Hepatocyte (in vitro differentiated cells): ENCODE data around the gene RENBP. TPM values are rescaled to one million over a fixed set of nuclear protein-coding genes. Genes with fewer than 3 reads are reported as not detected.
A peak's percentile ranks its signal among the peaks of the same experiment; 100 is the strongest.

ENCODE experiments used
- DNase-seq: peaks from one replicate; pipeline ENCODE4 v3.0.0-alpha.2; 2016; ENCODE audit warnings: low spot score
- H2AFZ ChIP-seq: fragments of 200-600 bp; sonication (generic); 2 replicates; pipeline ENCODE4 v1.6.0; 2016; ENCODE audit warnings: antibody characterized with exemption, mild to moderate bottlenecking
- H3K27ac ChIP-seq: fragments of 200-600 bp; sonication (generic); 2 replicates; pipeline ENCODE4 v1.5.1; 2016; ENCODE audit warnings: mild to moderate bottlenecking
- H3K27me3 ChIP-seq: fragments of 200-600 bp; sonication (generic); 2 replicates; pipeline ENCODE4 v1.6.1; 2016
- H3K36me3 ChIP-seq: fragments of 200-600 bp; sonication (generic); replicated peaks from 2 replicates; pipeline ENCODE4 v1.5.1; 2016; ENCODE audit warnings: low read depth; ENCODE audit not compliant: insufficient read depth
- H3K4me1 ChIP-seq: fragments of 200-600 bp; sonication (generic); 2 replicates; pipeline ENCODE4 v1.5.1; 2016; ENCODE audit warnings: mild to moderate bottlenecking, moderate library complexity; ENCODE audit not compliant: insufficient read depth
- H3K4me2 ChIP-seq: fragments of 200-600 bp; sonication (generic); 2 replicates; pipeline ENCODE4 v1.6.0; 2016
- H3K4me3 ChIP-seq: fragments of 200-600 bp; sonication (generic); 2 replicates; pipeline ENCODE4 v1.5.1; 2016; ENCODE audit warnings: mild to moderate bottlenecking
- H3K79me2 ChIP-seq: fragments of 200-600 bp; sonication (generic); 2 replicates; pipeline ENCODE4 v1.6.0; 2017; ENCODE audit warnings: mild to moderate bottlenecking
- H3K9me2 ChIP-seq: fragments of 200-600 bp; sonication (generic); replicated peaks from 2 replicates; pipeline ENCODE4 v1.6.0; 2017; ENCODE audit warnings: mild to moderate bottlenecking; ENCODE audit not compliant: insufficient read depth
- H3K9me3 ChIP-seq: fragments of 200-600 bp; sonication (generic); 2 replicates; pipeline ENCODE4 v1.5.1; 2016; ENCODE audit warnings: low read depth, mild to moderate bottlenecking
- H4K20me1 ChIP-seq: fragments of 200-600 bp; sonication (generic); 2 replicates; pipeline ENCODE4 v1.6.0; 2016; ENCODE audit warnings: mild to moderate bottlenecking; ENCODE audit not compliant: insufficient read depth, poor library complexity, severe bottlenecking
- EZH2 ChIP-seq: fragments of 200-600 bp; sonication (generic); IDR thresholded peaks from 2 replicates; pipeline ENCODE4 v1.6.1; 2016; ENCODE audit warnings: antibody characterized with exemption, mild to moderate bottlenecking, borderline replicate concordance
- EZH2phosphoT487 ChIP-seq: fragments of 200-600 bp; sonication (generic); IDR thresholded peaks from one replicate; pipeline ENCODE4 v1.6.1; 2018; ENCODE audit warnings: antibody characterized with exemption, mild to moderate bottlenecking, low read depth, moderate library complexity; ENCODE audit not compliant: unreplicated experiment, severe bottlenecking
- WGBS: methylation state at CpG from one replicate; pipeline ENCODE4 v1.1.6; 2016; ENCODE audit warnings: low lambda C conversion rate; ENCODE audit errors: missing lambda C conversion rate; 5-methylcytosine and 5-hydroxymethylcytosine counted together
- polyA plus RNA-seq: library from polyadenylated mRNA; unstranded; fragments of >200 nt; fragmentation: Nextera tagmentation; extraction: Ambion mirVana; gene quantifications from 2 replicates; pipeline ENCODE4 v1.2.1, GENCODE V29; 2016
- total RNA-seq: library from RNA; depleted of rRNA; stranded (reverse); fragments of >200 nt; gene quantifications from 2 replicates; pipeline ENCODE4 v1.2.3, GENCODE V29; 2014
- TF ChIP-seq, protein P1 (sequence below): fragments of 200-600 bp; sonication (generic); IDR thresholded peaks from 2 replicates; pipeline ENCODE4 v1.5.1; 2016; ENCODE audit warnings: antibody characterized with exemption, mild to moderate bottlenecking; ENCODE audit not compliant: poor library complexity

Gene RENBP
- 22.2 and 22.8 TPM in 2 replicates for total RNA-seq
- polyA plus RNA-seq = 5.8 and 13.2 TPM in 2 replicates

DNA sequence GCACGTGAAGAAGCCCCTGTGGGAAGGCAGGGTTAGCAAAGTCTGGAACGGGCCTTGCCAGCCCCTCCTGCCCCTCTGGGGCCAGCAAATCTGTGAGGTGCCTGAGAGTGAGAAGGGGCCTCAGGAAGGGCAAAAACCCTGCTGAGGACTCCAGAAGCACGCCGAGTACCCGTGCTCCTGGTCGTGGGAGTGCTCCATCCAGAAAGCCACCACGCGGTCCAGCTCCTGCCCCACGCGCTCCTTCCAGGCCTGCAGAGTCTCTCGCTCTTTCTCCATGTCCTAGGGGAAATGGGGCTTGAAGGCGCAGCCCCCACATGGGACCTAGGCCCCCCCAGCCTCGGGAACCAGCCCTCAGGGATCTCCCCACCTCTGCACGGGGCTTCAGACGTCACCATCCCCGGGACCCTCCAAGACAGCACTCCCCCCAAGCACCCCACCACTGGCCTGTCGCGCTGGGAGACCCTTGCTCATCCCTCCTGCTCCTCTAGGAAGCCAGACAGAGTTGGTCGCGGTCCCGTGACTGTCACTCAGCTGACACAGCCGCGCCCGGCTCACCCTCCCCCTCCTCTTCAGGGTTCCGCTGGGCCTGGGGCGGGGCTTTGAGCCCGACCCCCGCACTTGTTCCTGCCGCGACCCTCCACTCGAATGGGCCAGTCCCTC lies at the start of gene RENBP:
RENBP (minus strand) TSS at position 504 of the 660 bp plus-strand sequence; CDS start at position 471, 33 bp downstream.
- H3K36me3 ChIP-seq = no peaks in the 10 kb centered on the region
- 68% methylated on average over 22 of the region's 31 CpGs for WGBS
- no peaks in the 10 kb centered on the region for H4K20me1 ChIP-seq
- no peaks in the 10 kb centered on the region for H3K4me1 ChIP-seq
- H3K4me3 ChIP-seq = no peak within 1 kb of the TSS
- no peaks in the 10 kb centered on the region for H3K27me3 ChIP-seq
- peak within 1 kb of the TSS; percentile 54 for H3K4me2 ChIP-seq
- H3K9me3 ChIP-seq = no peaks in the 10 kb centered on the region
- H3K79me2 ChIP-seq = no peaks in the 10 kb centered on the region
- no peaks in the 10 kb centered on the region for H3K9me2 ChIP-seq
- H3K27ac ChIP-seq = no peak within 1 kb of the TSS
- no peak within 1 kb of the TSS for H2AFZ ChIP-seq
- no peak for TF ChIP-seq EZH2phosphoT487
- TF ChIP-seq, protein P1, sequence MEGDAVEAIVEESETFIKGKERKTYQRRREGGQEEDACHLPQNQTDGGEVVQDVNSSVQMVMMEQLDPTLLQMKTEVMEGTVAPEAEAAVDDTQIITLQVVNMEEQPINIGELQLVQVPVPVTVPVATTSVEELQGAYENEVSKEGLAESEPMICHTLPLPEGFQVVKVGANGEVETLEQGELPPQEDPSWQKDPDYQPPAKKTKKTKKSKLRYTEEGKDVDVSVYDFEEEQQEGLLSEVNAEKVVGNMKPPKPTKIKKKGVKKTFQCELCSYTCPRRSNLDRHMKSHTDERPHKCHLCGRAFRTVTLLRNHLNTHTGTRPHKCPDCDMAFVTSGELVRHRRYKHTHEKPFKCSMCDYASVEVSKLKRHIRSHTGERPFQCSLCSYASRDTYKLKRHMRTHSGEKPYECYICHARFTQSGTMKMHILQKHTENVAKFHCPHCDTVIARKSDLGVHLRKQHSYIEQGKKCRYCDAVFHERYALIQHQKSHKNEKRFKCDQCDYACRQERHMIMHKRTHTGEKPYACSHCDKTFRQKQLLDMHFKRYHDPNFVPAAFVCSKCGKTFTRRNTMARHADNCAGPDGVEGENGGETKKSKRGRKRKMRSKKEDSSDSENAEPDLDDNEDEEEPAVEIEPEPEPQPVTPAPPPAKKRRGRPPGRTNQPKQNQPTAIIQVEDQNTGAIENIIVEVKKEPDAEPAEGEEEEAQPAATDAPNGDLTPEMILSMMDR = no peak
- TF ChIP-seq EZH2 = no peak
- DNase-seq = peak; percentile 63

DNA sequence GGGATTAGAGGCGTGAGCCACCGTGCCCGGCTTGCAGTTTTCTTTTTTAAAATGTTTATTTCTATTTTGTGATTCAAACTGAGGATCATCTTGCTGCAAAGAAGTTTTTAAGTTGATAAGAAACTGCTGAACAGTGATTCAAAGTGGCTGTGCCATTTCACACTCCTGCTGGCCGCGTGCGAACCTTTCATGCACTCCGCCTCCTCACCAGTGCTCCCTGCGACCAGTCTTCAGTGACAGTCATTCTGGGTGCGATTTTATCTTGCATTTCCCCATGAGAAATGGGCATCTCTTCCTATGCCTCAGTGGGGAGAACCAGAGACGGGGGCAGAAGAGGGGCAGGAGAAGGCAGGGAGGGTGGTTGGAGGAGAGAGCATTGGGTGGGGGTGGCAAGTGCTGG lies 49.5 kb upstream of the RENBP start:
- H2AFZ ChIP-seq = no peak overlapping the region
- H3K4me3 ChIP-seq = no peak overlapping the region
- H4K20me1 ChIP-seq = no peaks in the 10 kb centered on the region
- H3K4me2 ChIP-seq = no peak overlapping the region
- H3K36me3 ChIP-seq = no peaks in the 10 kb centered on the region
- no peaks in the 10 kb centered on the region for H3K27me3 ChIP-seq
- H3K9me3 ChIP-seq = no peaks in the 10 kb centered on the region
- no peaks in the 10 kb centered on the region for H3K9me2 ChIP-seq
- no peak overlapping the region for H3K27ac ChIP-seq
- 91% methylated on average over 10 of the region's 10 CpGs for WGBS
- H3K4me1 ChIP-seq = no peaks in the 10 kb centered on the region
- no peaks in the 10 kb centered on the region for H3K79me2 ChIP-seq
- DNase-seq = no peak
- no peak for TF ChIP-seq EZH2phosphoT487
- TF ChIP-seq, protein P1 = no peak
- TF ChIP-seq EZH2 = no peak

DNA sequence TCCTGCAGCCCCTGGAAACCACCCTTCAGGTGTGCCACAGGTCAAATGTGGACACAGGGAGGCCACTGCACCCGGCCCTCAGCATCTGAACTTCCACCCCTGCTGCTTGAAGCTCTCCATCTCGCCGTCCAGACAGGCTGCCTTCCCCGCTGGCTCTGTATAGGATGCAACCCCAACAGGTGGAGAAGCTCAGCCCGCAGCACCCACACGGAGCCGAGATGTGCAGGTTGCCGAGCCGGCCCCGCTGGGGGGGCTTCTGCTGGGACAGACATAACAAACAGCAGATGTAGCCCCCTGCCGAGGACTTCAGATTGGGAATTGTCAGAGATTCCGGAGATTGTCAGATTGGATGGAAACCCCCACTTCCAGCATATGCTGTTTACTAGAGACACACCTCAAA lies 48.6 kb upstream of the RENBP start:
- H3K4me2 ChIP-seq = no peak overlapping the region
- H3K27me3 ChIP-seq = no peaks in the 10 kb centered on the region
- no peak for DNase-seq
- no peaks in the 10 kb centered on the region for H3K79me2 ChIP-seq
- no peaks in the 10 kb centered on the region for H3K9me2 ChIP-seq
- no peak overlapping the region for H3K27ac ChIP-seq
- no peaks in the 10 kb centered on the region for H3K36me3 ChIP-seq
- no peaks in the 10 kb centered on the region for H3K9me3 ChIP-seq
- no peak overlapping the region for H3K4me3 ChIP-seq
- no peaks in the 10 kb centered on the region for H4K20me1 ChIP-seq
- H3K4me1 ChIP-seq = no peaks in the 10 kb centered on the region
- TF ChIP-seq, protein P1 = no peak
- no peak for TF ChIP-seq EZH2phosphoT487
- TF ChIP-seq EZH2 = no peak
- WGBS = 86% methylated on average over 12 of the region's 12 CpGs
- H2AFZ ChIP-seq = no peak overlapping the region
